Stimulated activated CD8-positive, alpha-beta memory T cell treated with anti-CD3 and anti-CD28 coated beads, Interleukin-12 subunit alpha, Interleukin-12 subunit beta, amount 100 ng/mL, for 1 hour (primary cell): Measurements from ENCODE around the gene KRT15.

ENCODE experiments used
- DNase-seq: peaks from one replicate; pipeline ENCODE4 v3.0.0-alpha.2; 2020; ENCODE audit warnings: low read depth

Gene KRT15

DNA sequence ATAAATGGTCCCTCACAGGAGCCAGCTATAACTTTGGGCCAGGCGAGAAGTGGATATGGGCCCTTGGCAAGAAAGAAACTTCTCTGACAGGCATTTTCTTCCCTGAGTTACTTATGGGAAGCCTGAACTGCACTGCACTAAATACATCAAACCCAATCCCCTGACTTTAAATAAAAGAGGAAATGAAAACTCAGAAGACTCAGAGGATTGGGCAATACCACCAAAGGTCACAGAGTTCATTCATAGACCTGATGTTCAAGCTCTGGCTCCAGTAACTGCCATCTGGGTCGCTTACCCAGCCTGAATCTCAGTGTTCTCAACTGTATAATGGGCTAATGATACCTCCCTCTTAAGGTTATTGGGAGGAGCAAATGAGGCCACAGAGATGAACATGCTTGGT is 38.6 kb downstream of the KRT15 start:
- DNase-seq: no peak

- DNase-seq: no peak
Measured at GRCh38 chr17:41478237-41478636, 40.5 kb downstream of the KRT15 start.

- no peak for DNase-seq
Measured at GRCh38 chr17:41476866-41477815, 41.5 kb downstream of the KRT15 start.

DNA sequence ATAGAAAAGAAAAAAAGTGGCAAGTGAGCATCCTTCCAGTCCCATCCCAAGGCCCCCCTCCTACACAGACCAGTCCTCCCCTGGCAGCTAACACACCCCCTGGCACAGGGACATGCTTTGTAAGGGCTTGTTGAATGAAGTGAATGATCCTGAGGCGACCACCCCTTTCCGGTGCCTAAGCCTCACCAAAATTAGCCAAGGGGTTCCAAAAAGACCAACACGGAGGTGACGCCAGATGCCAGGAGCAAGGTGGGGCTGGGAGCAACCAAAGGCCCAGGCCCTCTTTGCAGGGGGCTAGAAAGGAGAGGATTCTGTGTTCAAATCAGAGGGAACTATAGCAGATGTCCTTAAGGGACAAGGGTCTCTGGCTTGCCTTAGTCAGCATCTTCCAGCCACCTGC is 43.3 kb downstream of the KRT15 start:
- no peak for DNase-seq

GRCh38 chr17:41474863-41475262 is 43.8 kb downstream of the KRT15 start:
- no peak for DNase-seq

DNA sequence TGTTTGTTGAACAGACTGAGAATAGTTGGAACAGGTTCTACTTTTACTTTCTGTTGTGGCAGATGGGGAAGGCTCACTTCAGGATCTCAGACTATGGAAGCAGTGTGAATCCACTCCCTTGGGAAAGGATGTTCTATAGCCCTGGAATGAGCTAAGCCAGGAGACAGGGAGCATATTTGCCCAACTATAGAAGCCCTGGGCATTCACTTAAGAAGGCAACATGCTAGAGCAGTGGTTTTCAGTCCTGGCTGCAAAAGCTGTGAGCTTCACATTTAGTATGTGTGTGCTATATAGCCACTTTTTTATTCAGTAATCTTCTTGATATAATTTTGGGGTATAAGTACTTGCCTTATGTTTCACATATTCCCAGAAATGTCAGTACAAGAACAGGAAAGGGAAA is 50.3 kb downstream of the KRT15 start:
- no peak for DNase-seq

- DNase-seq: no peak
Measured at GRCh38 chr17:41467561-41467960, 51.1 kb downstream of the KRT15 start.

GRCh38 chr17:41466988-41467387 is 51.7 kb downstream of the KRT15 start, which contains the start of gene KRT32:
TSS of gene KRT32 (minus strand) at chr17:41467386. CDS start at chr17:41467325, 61 bp downstream.
- no peak for DNase-seq

DNA sequence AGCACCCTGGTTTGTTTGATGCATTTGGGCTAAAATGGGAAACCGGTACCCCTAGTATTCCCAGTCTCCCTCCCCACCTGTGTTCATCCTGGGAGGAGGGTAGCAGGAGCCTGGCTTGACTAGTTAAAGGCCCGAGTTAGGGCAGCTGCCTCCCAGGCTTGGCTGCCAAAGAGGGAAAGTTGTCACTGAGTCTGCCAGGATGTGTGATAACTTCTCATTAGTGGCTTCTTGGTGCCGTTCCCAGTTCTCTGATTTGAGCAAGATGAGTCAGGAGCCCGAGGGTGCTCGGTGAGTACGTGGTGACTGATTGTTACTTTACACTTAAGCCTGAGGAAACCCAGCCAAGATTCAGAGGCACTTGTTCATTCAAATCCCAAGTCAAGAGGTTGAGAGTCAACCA is 54.0 kb downstream of the KRT15 start:
- no peak for DNase-seq

DNA sequence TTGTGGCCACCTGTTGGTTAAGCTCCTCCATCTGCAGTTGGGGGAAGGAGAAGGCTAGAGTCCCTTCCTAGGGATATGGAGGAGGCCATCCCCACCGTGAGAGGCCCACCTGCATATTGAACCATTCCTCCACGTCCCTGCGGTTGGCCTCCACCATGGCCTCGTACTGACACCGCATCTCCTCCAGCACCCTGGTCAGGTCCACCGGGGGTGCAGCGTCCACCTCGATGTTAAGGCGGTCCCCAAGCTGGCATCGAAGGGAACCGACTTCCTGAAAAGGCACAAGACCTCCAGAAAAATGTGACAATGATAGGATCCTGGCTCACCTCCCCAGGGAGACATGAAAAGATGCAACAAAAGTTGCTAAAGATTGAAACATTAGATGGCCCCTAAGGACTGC is 54.5 kb downstream of the KRT15 start:
- no peak for DNase-seq

GRCh38 chr17:41463746-41464145 is 54.9 kb downstream of the KRT15 start:
- no peak for DNase-seq
